Endothelial cell of umbilical vein (primary cell): ENCODE measurements around the gene STK10. TPM values are rescaled to one million over a fixed set of nuclear protein-coding genes. Genes with fewer than 3 reads are reported as not detected.

ENCODE experiments used
- BruUV-seq: library from RNA; stranded (reverse); fragments of 400-500 nt; replicated peaks from 2 replicates; lab custom pipeline; 2021; lab: Mats Ljungman, UMichigan
- CTCF ChIA-PET: fragments of 300-600, 350-600 bp; sonication (Branson Sonifier 250); formaldehyde crosslinking; loops from one replicate; lab custom pipeline; 2021; ENCODE audit warnings: antibody characterized with exemption, inconsistent platforms; lab: Charles Lee
- POLR2A ChIA-PET: fragments of 300-600, 350-600 bp; sonication (Branson Sonifier 250); formaldehyde crosslinking; loops from one replicate; lab custom pipeline; 2021; ENCODE audit warnings: antibody characterized with exemption, inconsistent platforms; lab: Charles Lee
- DNase-seq: peaks from one replicate; pipeline ENCODE4 v3.0.0-alpha.2; 2011; ENCODE audit warnings: low read depth, low spot score
- FAIRE-seq: peaks from 2 replicates; lab custom pipeline; 2011; peaks lifted over from hg19 to GRCh38; lab: Jason Lieb, UNC
- H2AFZ ChIP-seq: 2 replicates; pipeline ENCODE4 v1.6.0; 2012; ENCODE audit warnings: low read depth, low read length, control low read depth, inconsistent platforms
- H3K27ac ChIP-seq: 2 replicates; pipeline ENCODE4 v1.5.1; 2011; ENCODE audit warnings: low read depth, mild to moderate bottlenecking, control low read depth, low read length, moderate library complexity; ENCODE audit not compliant: insufficient read depth
- H3K27me3 ChIP-seq, 2 experiments: 2 replicates each; pipeline versions ENCODE4 v1.6.0 to v1.6.1; 2011; ENCODE audit warnings: low read length in 2 of 2, mixed read lengths in 1 of 2; ENCODE audit not compliant: control insufficient read depth in 2 of 2, insufficient read depth in 2 of 2
- H3K36me3 ChIP-seq, 2 experiments: 2 replicates in 1 of 2; 3 replicates in 1 of 2; pipeline ENCODE4 v1.5.1; 2011; ENCODE audit warnings: low read length in 2 of 2, mild to moderate bottlenecking in 1 of 2, moderate library complexity in 1 of 2; ENCODE audit not compliant: control insufficient read depth in 2 of 2, insufficient read depth in 2 of 2; ENCODE audit errors: extremely low read depth in 1 of 2
- H3K4me1 ChIP-seq: 3 replicates; pipeline ENCODE4 v1.5.1; 2011; ENCODE audit warnings: mild to moderate bottlenecking, low read length; ENCODE audit not compliant: control insufficient read depth, insufficient read depth; ENCODE audit errors: extremely low read depth
- H3K4me2 ChIP-seq: 2 replicates; pipeline ENCODE4 v1.6.1; 2011; ENCODE audit warnings: low read length, control low read depth, mixed read lengths; ENCODE audit not compliant: insufficient read depth
- H3K4me3 ChIP-seq, 3 experiments: fragments of 200-600 bp in 1 of 3; sonication (generic), shearing (Covaris generic) in 1 of 3; replicated peaks in 1 of 3; 2 replicates each; pipeline ENCODE4 v1.5.1; 2011 to 2016; ENCODE audit warnings: control low read depth in 3 of 3, low read length in 3 of 3, mild to moderate bottlenecking in 2 of 3, inconsistent platforms in 1 of 3, low read depth in 1 of 3, moderate library complexity in 1 of 3; ENCODE audit not compliant: insufficient read depth in 1 of 3
- H3K79me2 ChIP-seq: 2 replicates; pipeline ENCODE4 v1.6.0; 2012; ENCODE audit warnings: low read length, inconsistent platforms; ENCODE audit not compliant: control insufficient read depth, insufficient read depth
- H3K9ac ChIP-seq: replicated peaks from 2 replicates; pipeline ENCODE3; 2011; ENCODE audit warnings: low read length, control low read depth; ENCODE audit not compliant: insufficient read depth; ENCODE audit errors: extremely low read depth
- H3K9me1 ChIP-seq: replicated peaks from 3 replicates; pipeline ENCODE4 v1.6.0; 2011; ENCODE audit warnings: mild to moderate bottlenecking, low read length; ENCODE audit not compliant: control insufficient read depth, insufficient read depth; ENCODE audit errors: extremely low read depth
- H3K9me3 ChIP-seq: replicated peaks from 2 replicates; pipeline ENCODE4 v1.5.1; 2012; ENCODE audit warnings: low read length, inconsistent platforms; ENCODE audit not compliant: control insufficient read depth, insufficient read depth
- H4K20me1 ChIP-seq: replicated peaks from 2 replicates; pipeline ENCODE3; 2011; ENCODE audit warnings: mild to moderate bottlenecking, low read length; ENCODE audit not compliant: control insufficient read depth, insufficient read depth; ENCODE audit errors: extremely low read depth
- CTCF ChIP-seq, 2 donors: IDR thresholded peaks; 1 replicate in 1 of 2; 2 replicates in 1 of 2; pipeline ENCODE4 v1.5.1; 2011; ENCODE audit warnings: low read length in 2 of 2, mild to moderate bottlenecking in 2 of 2, moderate library complexity in 2 of 2, control low read depth in 1 of 2, inconsistent platforms in 1 of 2, low read depth in 1 of 2; ENCODE audit not compliant: insufficient read depth in 1 of 2; ENCODE audit errors: extremely low read depth in 1 of 2
- EZH2 ChIP-seq: IDR thresholded peaks from 2 replicates; pipeline ENCODE4 v1.6.1; 2012; ENCODE audit warnings: borderline replicate concordance, low read depth, mild to moderate bottlenecking, moderate library complexity, low read length, inconsistent platforms; ENCODE audit not compliant: severe bottlenecking
- FOS ChIP-seq: IDR thresholded peaks from 2 replicates; pipeline ENCODE4 v1.6.1; 2011; ENCODE audit warnings: mild to moderate bottlenecking, low read length, moderate library complexity, borderline replicate concordance; ENCODE audit not compliant: insufficient read depth
- GATA2 ChIP-seq: IDR thresholded peaks from 2 replicates; pipeline ENCODE4 v1.7.0; 2011; ENCODE audit warnings: low read depth, mild to moderate bottlenecking, moderate library complexity, mixed read lengths, low read length; ENCODE audit not compliant: insufficient read length, insufficient read depth
- JUN ChIP-seq: IDR thresholded peaks from 2 replicates; pipeline ENCODE4 v1.6.1; 2011; ENCODE audit warnings: borderline replicate concordance, low read depth; ENCODE audit not compliant: insufficient read length, insufficient read depth
- MAX ChIP-seq: IDR thresholded peaks from 2 replicates; pipeline ENCODE4 v1.6.1; 2011; ENCODE audit not compliant: insufficient read depth, insufficient read length
- MYC ChIP-seq: IDR thresholded peaks from one replicate; pipeline ENCODE4 v1.6.1; 2011; ENCODE audit warnings: mild to moderate bottlenecking, low read depth, low read length
- POLR2A ChIP-seq: IDR thresholded peaks from 2 replicates; pipeline ENCODE4 v1.6.1; 2012; ENCODE audit warnings: low read depth, mild to moderate bottlenecking, control low read depth, low read length
- POLR2AphosphoS5 ChIP-seq: IDR thresholded peaks from 2 replicates; pipeline ENCODE4 v1.6.1; 2012; ENCODE audit warnings: low read depth, mild to moderate bottlenecking, control low read depth, low read length, moderate library complexity; ENCODE audit not compliant: insufficient read depth
- dilution Hi-C: fragments of 300-500 bp; cut with MboI; formaldehyde crosslinking; loops from one replicate; pipeline ENCODE4 v1.15.0; 2019; ENCODE audit warnings: low sequenced_read_pairs; ENCODE audit not compliant: extremely low pct_ligation_motif_present
- intact Hi-C: fragments of 100-400 bp; cut with micrococcal nuclease; formaldehyde crosslinking; loops from one replicate; pipeline ENCODE4 v1.10.0; 2022
- polyA plus RNA-seq, 4 experiments: library from polyadenylated mRNA; depleted of rRNA in 3 of 4; stranded (reverse) in 3 of 4; unstranded in 1 of 4; fragments of >200 nt; gene quantifications; 2 replicates each; pipeline versions ENCODE4 v1.2.1 to v1.2.3, GENCODE V29; 2011 to 2012; ENCODE audit warnings: missing spikeins in 1 of 4
- total RNA-seq: library from RNA; stranded (reverse); gene quantifications from 2 replicates; pipeline ENCODE4 v1.2.3, GENCODE V29; 2021

STK10 gene
- total and polyA plus RNA-seq, 2 donors (not counting 3 experiments of a cell fraction or from before 2014, with no cell fraction given) = 16.9 to 47.2 TPM

DNA sequence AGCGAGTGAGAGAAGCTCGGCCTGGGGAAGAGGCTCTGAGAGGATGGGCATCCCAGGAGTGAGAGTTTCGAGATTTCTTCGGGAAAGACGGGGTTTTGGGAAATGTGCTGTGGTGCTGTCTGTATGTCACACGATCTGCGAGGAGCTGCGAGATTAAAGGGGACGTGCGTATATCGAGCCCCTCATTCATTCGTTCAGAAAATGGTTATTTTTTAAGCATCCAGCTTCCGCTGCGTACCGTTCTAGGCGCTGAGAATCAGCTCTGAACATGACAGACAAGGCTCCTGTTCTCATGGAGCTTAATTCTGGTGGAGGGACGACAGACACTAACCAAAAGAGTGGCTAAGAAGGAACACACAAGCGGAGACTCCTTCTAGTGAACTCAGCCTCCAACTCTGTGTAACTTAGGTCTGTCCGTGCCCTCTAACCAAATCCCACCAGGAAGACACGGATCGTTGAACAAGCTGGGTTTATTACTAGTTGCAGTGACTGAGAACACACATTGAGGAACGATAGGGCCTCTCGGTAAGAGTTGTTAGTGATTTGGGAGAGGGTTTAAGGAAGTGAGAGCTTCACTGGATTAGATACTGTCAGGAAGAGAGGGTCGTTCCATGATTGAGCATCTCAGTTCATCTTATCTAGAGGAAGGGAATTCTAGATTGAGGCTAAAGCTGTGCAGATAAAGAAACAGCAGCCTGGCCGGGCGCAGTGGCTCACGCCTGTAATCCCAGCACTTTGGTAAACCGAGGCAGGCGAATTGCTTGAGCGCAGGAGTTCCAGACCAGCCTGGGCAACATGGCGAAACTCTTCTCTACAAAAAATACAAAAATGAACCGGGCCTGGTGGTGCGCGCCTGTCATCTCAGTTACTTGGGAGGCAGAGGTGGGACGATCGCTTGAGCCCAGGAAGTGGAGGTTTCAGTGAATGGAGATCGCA lies 180.6 kb downstream of the STK10 start:
- Histone ChIP-seq H3K36me3 (no peaks in the 10 kb centered on the region), H3K9ac (peak overlapping the region; percentile 75), H3K27me3 (no peaks in the 10 kb centered on the region), H4K20me1 (no peaks in the 10 kb centered on the region), H3K9me3 (no peaks in the 10 kb centered on the region), H3K4me2 (peak overlapping the region; percentile 93), H3K4me1 (peaks cover 44% of the 10 kb centered on the region), H3K9me1 (peaks cover 4% of the 10 kb centered on the region), H3K4me3 (peak overlapping the region; percentile 66 to 98 (median 88)), H3K79me2 (peaks cover 36% of the 10 kb centered on the region), H3K27ac (peak overlapping the region; percentile 78), H2AFZ (peak overlapping the region; percentile 87)
- ChIA-PET CTCF (interaction anchor here (0.8 to 5.9 kb wide), 16 partner anchors 10 to 635 kb away, joined by 3 to 112 read pairs (median 6); partner anchors contain the start of genes STK10 and UBTD2), POLR2A (interaction anchor here (0.5 to 1.9 kb wide), 3 partner anchors 22 to 181 kb away, joined by 3 to 9 read pairs (median 3); no protein-coding TSS in a partner anchor)
- BruUV-seq = TSS peak; percentile 72
- peak; percentile 43 for FAIRE-seq
- no peak for TF ChIP-seq POLR2A
- no peak for TF ChIP-seq EZH2
- TF ChIP-seq MAX = no peak
- TF ChIP-seq MYC = no peak
- no peak for TF ChIP-seq POLR2AphosphoS5
- TF ChIP-seq JUN = no peak
- TF ChIP-seq FOS = no peak
- no peak for TF ChIP-seq GATA2
- TF ChIP-seq CTCF (IDR thresholded peaks at IDR 0.05; ENCODE audit: extremely low read depth in 1 of 2, insufficient read depth in 1 of 2, low read depth in 1 of 2, low read length in 2 of 2) = no peak
- intact Hi-C loops = loop anchor here (2.0 to 5.0 kb wide), 3 partner anchors 95 to 589 kb away; partner anchors contain the start of genes FGF18 and UBTD2
- DNase-seq = no peak
- dilution Hi-C loops = no loop called here
